GM18511 (cell line): ENCODE data around the gene MCF2L2.

ENCODE experiments used
- ATAC-seq: cut with Tn5 transposase; IDR thresholded peaks from one replicate; pipeline ENCODE4 v1.9.1; 2021; ENCODE audit warnings: mild to moderate bottlenecking, moderate library complexity; ENCODE audit not compliant: unreplicated experiment

Gene MCF2L2

GRCh38 chr3:183401678-183402077, 26.7 kb downstream of the MCF2L2 start:
- no peak for ATAC-seq

GRCh38 chr3:183400352-183400751, 28.1 kb downstream of the MCF2L2 start:
- no peak for ATAC-seq

GRCh38 chr3:183396662-183397391, 31.6 kb downstream of the MCF2L2 start:
- ATAC-seq, result no peak

- ATAC-seq, result no peak
Measured at GRCh38 chr3:183394150-183394549, 34.3 kb downstream of the MCF2L2 start.

- no peak for ATAC-seq
Measured at GRCh38 chr3:183393625-183394024, 34.8 kb downstream of the MCF2L2 start.

- no peak for ATAC-seq
Measured at GRCh38 chr3:183392186-183393034, 36.0 kb downstream of the MCF2L2 start.

- no peak for ATAC-seq
Measured at GRCh38 chr3:183391460-183391859, 37.0 kb downstream of the MCF2L2 start.

GRCh38 chr3:183390844-183391243, 37.6 kb downstream of the MCF2L2 start:
- no peak for ATAC-seq

GRCh38 chr3:183388213-183388895, 40.1 kb downstream of the MCF2L2 start:
- ATAC-seq, result no peak

GRCh38 chr3:183387797-183388196, 40.6 kb downstream of the MCF2L2 start:
- no peak for ATAC-seq

- ATAC-seq, result no peak
Measured at GRCh38 chr3:183386651-183387050, 41.8 kb downstream of the MCF2L2 start.

GRCh38 chr3:183385698-183386613, 42.5 kb downstream of the MCF2L2 start:
- peak; percentile 80 for ATAC-seq

GRCh38 chr3:183381673-183382072, 46.7 kb downstream of the MCF2L2 start:
- ATAC-seq, result no peak

GRCh38 chr3:183381179-183381578, 47.2 kb downstream of the MCF2L2 start:
- ATAC-seq, result no peak

GRCh38 chr3:183378951-183379350, 49.5 kb downstream of the MCF2L2 start:
- no peak for ATAC-seq

GRCh38 chr3:183378545-183378944, 49.9 kb downstream of the MCF2L2 start:
- no peak for ATAC-seq

- no peak for ATAC-seq
Measured at GRCh38 chr3:183378008-183378407, 50.4 kb downstream of the MCF2L2 start.

GRCh38 chr3:183377307-183377959, 51.0 kb downstream of the MCF2L2 start:
- peak; percentile 49 for ATAC-seq

- ATAC-seq, result no peak
Measured at GRCh38 chr3:183375787-183376186, 52.6 kb downstream of the MCF2L2 start.

GRCh38 chr3:183375337-183375736, 53.1 kb downstream of the MCF2L2 start:
- no peak for ATAC-seq
